Body of pancreas (tissue), 4 donors: ENCODE results near the gene ACACA. TPM values are rescaled to one million over a fixed set of nuclear protein-coding genes. Genes with fewer than 3 reads are reported as not detected.

ENCODE experiments used
- ATAC-seq: fragments of 150-250 bp; one replicate; pipeline ENCODE4 v1.9.1; 2016
- DNase-seq, 4 donors: peaks; one replicate each; pipeline ENCODE4 v3.0.0-alpha.2; 2019
- H3K27ac ChIP-seq, 4 donors: fragments of 200-600 bp; sonication (generic); 1 replicate in 3 of 4; 2 replicates in 1 of 4; pipeline versions ENCODE4 v1.5.1 to v1.6.1; 2016 to 2019; ENCODE audit warnings: mild to moderate bottlenecking in 1 of 4, mixed read lengths in 1 of 4, moderate library complexity in 1 of 4
- H3K27me3 ChIP-seq, 2 donors: fragments of 200-600 bp; sonication (generic); one replicate each; pipeline ENCODE4 v1.6.0; 2016; ENCODE audit warnings: mild to moderate bottlenecking in 1 of 2
- H3K36me3 ChIP-seq, 2 donors: fragments of 200-600 bp; sonication (generic); replicated peaks in 1 of 2; 2 replicates each; pipeline ENCODE4 v1.5.1; 2016; ENCODE audit warnings: low read depth in 2 of 2; ENCODE audit not compliant: insufficient read depth in 1 of 2
- H3K4me1 ChIP-seq: fragments of 200-600 bp; sonication (generic); one replicate; pipeline ENCODE4 v1.6.0; 2016
- H3K4me3 ChIP-seq, 2 donors: fragments of 200-600 bp; sonication (generic); 1 replicate in 1 of 2; 2 replicates in 1 of 2; pipeline ENCODE4 v1.5.1; 2016 to 2019
- H3K9me3 ChIP-seq, 3 donors: fragments of 200-600 bp; sonication (generic); 1 replicate in 2 of 3; 2 replicates in 1 of 3; pipeline ENCODE4 v1.5.1; 2016
- CTCF ChIP-seq, 7 experiments: fragments of 450-650 bp in 4 of 7; fragments of 200-600 bp in 3 of 7; sonication (generic) in 3 of 7; IDR thresholded peaks; one replicate each; pipeline ENCODE4 v1.5.1; 2016 to 2019; ENCODE audit warnings: antibody characterized with exemption in 7 of 7
- POLR2A ChIP-seq, 3 donors: fragments of 450-650 bp; IDR thresholded peaks; one replicate each; pipeline ENCODE4 v1.6.1; 2016; ENCODE audit warnings: antibody characterized with exemption in 3 of 3, mild to moderate bottlenecking in 2 of 3
- WGBS, 2 donors: methylation state at CpG; one replicate each; pipeline ENCODE4 v1.1.5; 2017; 5-methylcytosine and 5-hydroxymethylcytosine counted together
- intact Hi-C: fragments of 100-400 bp; cut with DNase I; formaldehyde crosslinking; loops from one replicate; pipeline ENCODE4 v1.15.1; 2023
- total RNA-seq, 2 donors: library from RNA; depleted of rRNA; stranded (reverse); fragments of >200 nt; gene quantifications; one replicate each; pipeline ENCODE4 v1.1.0, GENCODE V29; 2016

ACACA gene
- total RNA-seq, 2 donors from 2014 or later: 9.1 to 49.1 TPM

- ATAC-seq (no peak), DNase-seq (no peak)
- no peak for TF ChIP-seq POLR2A (IDR thresholded peaks at IDR 0.05)
- TF ChIP-seq CTCF (IDR thresholded peaks at IDR 0.05): no peak
- no peak overlapping the region for H3K4me3 ChIP-seq
- H3K27ac ChIP-seq: no peak overlapping the region
- intact Hi-C loops: no loop called here
- 90 to 98% methylated on average over 4 of the region's 4 CpGs for WGBS, 2 donors
- H3K4me1 ChIP-seq: peaks cover 7% of the 10 kb centered on the region
- H3K27me3 ChIP-seq: no peaks in the 10 kb centered on the region
- H3K9me3 ChIP-seq: no peaks in the 10 kb centered on the region
- no peaks in the 10 kb centered on the region for H3K36me3 ChIP-seq
Measured at GRCh38 chr17:37389160-37389559, 17.5 kb downstream of the ACACA start.

GRCh38 chr17:37388266-37388665 lies 18.4 kb downstream of the ACACA start:
- Histone ChIP-seq H3K4me3 (no peak overlapping the region), H3K27ac (no peak overlapping the region), H3K9me3 (no peaks in the 10 kb centered on the region), H3K27me3 (no peaks in the 10 kb centered on the region), H3K4me1 (peaks cover 7% of the 10 kb centered on the region), H3K36me3 (no peaks in the 10 kb centered on the region)
- TF ChIP-seq POLR2A (IDR thresholded peaks at IDR 0.05) (no peak), CTCF (IDR thresholded peaks at IDR 0.05) (no peak)
- WGBS, 2 donors: 84 to 98% methylated on average over 3 of the region's 3 CpGs
- DNase-seq (no peak), ATAC-seq (no peak)
- intact Hi-C loops: no loop called here

GRCh38 chr17:37386462-37386861 lies 20.2 kb downstream of the ACACA start:
- Histone ChIP-seq H3K27me3 (no peaks in the 10 kb centered on the region), H3K4me3 (no peak overlapping the region), H3K9me3 (no peaks in the 10 kb centered on the region), H3K27ac (no peak overlapping the region), H3K36me3 (no peaks in the 10 kb centered on the region), H3K4me1 (no peaks in the 10 kb centered on the region)
- no peak for DNase-seq
- WGBS, 2 donors: 89% methylated on average over 5 of the region's 5 CpGs
- intact Hi-C loops: no loop called here
- no peak for TF ChIP-seq CTCF (IDR thresholded peaks at IDR 0.05)
- no peak for TF ChIP-seq POLR2A (IDR thresholded peaks at IDR 0.05)
- no peak for ATAC-seq

DNA sequence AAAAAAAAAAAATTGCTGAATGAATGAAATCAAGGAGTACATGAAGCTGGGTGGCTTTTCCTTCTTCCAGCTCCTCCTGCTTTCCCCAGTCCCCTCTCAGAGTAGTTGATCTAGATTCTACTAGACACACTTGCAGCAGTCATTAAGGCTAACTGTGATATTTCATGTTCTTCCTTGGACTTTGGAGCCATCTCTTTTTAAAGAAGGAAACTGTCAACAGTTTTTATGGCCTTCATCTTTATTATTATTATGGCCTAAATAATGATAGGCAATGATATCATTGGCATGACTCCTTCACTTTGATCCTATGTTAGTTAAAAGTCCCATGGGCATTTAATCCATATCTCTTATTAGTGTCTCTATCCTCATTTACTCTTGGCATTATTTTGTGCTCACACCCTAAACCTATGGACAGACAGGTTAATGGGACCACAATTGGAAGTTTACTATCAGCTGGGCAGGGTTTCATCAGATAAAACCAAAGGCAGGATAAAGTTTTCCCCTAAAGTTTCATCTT lies 21.1 kb downstream of the ACACA start:
- DNase-seq: no peak

More for the DNA sequence above, 21.1 kb downstream of the ACACA start:
- H3K27me3 ChIP-seq: no peaks in the 10 kb centered on the region
- H3K9me3 ChIP-seq: no peaks in the 10 kb centered on the region
- no peak overlapping the region for H3K27ac ChIP-seq
- no peaks in the 10 kb centered on the region for H3K36me3 ChIP-seq
- TF ChIP-seq CTCF (IDR thresholded peaks at IDR 0.05) (no peak), POLR2A (IDR thresholded peaks at IDR 0.05) (no peak)
- H3K4me3 ChIP-seq: no peak overlapping the region
- intact Hi-C loops: no loop called here
- H3K4me1 ChIP-seq: no peaks in the 10 kb centered on the region
- no peak for ATAC-seq
